ENCODE results near the gene DUSP10. TPM values are rescaled to one million over a fixed set of nuclear protein-coding genes. Genes with fewer than 3 reads are reported as not detected.

Gene DUSP10
- total and polyA plus RNA-seq, 2 of the 13 experiments (the other 11 are each of a cell fraction or from before 2014, with no cell fraction given), result 2.1 to 4.4 TPM

DNA sequence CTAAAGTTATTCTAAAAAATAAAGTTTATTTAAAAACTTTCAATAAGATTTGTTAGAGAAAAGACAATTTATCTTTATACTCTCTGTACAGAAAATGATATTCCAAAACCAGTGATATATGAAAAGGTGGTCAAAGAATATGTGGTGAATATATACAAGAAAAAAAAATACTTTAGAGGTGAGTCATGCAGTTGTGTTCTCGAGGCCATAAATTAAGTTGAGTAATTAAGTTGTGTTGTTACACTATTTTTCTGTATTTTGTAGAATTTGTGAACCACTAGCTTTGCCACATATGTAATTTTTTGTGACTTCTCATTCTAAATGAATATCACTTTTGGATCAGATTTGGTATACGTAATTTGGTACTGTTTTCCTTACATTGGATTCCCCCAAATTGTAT is 23.6 kb upstream of the DUSP10 start:
- DNase-seq (ENCODE audit: low spot score) (no peak), ATAC-seq (no peak), FAIRE-seq (no peak)
- Histone ChIP-seq H3K36me3 (replicated peaks in 1 of 2; ENCODE audit: control insufficient read depth in 1 of 2, insufficient read depth in 2 of 2, low read length in 2 of 2) (no peaks in the 10 kb centered on the region), H3K27me3 (ENCODE audit: control insufficient read depth in 1 of 2, insufficient read depth in 2 of 2, low read length in 2 of 2) (no peaks in the 10 kb centered on the region), H3K4me3 (replicated peaks in 1 of 3; ENCODE audit: insufficient read depth in 1 of 3, low read depth in 2 of 3, low read length in 3 of 3) (no peak overlapping the region), H3K9ac (ENCODE audit: insufficient read depth, low read depth, low read length) (no peak overlapping the region), H3K4me1 (ENCODE audit: insufficient read depth, low read length) (0 out of 2 replicates have a peak, but pooled peaks cover 8% of the 10 kb centered on the region), H3K79me2 (ENCODE audit: insufficient read depth, low read length) (no peaks in the 10 kb centered on the region), H2AFZ (ENCODE audit: low read length) (no peak overlapping the region), H3K4me2 (ENCODE audit: low read depth, low read length) (no peak overlapping the region), H3K27ac (ENCODE audit: extremely low read length, insufficient read depth, low read length) (no peak overlapping the region), H4K20me1 (ENCODE audit: insufficient read depth, low read length) (no peaks in the 10 kb centered on the region), H3K9me3 (ENCODE audit: low read length) (no peaks in the 10 kb centered on the region)
- CTCF ChIA-PET (ENCODE audit: low intra/inter-chr PET ratio, low total read pairs), result no interaction called here
- BruUV-seq (replicated peaks), result no TSS peak
- 0% methylated on average over 2 of the region's 2 CpGs for WGBS (ENCODE audit: low lambda C conversion rate)
- intact Hi-C loops (cut with micrococcal nuclease; ENCODE audit: unreplicated experiment) (no loop called here), in situ Hi-C loops (cut with HindIII; ENCODE audit: extremely low pct_ligation_motif_present, low pct_unique_long_range_greater_than_20kb) (no loop called here)
- TF ChIP-seq ZNF503 (CRISPR knock-in tag; IDR thresholded peaks at IDR 0.05) (no peak), FOXA1 (IDR thresholded peaks at IDR 0.05) (no peak), FOXA1 (CRISPR knock-in tag; IDR thresholded peaks at IDR 0.05) (no peak), KDM4B (CRISPR knock-in tag; IDR thresholded peaks at IDR 0.05) (no peak), SNRNP70 (IDR thresholded peaks at IDR 0.05; ENCODE audit: low read depth, low read length) (no peak), ZBTB38 (CRISPR knock-in tag; IDR thresholded peaks at IDR 0.05) (no peak), ZNF569 (CRISPR knock-in tag; IDR thresholded peaks at IDR 0.05; ENCODE audit: borderline replicate concordance) (no peak), IKZF1 (IDR thresholded peaks at IDR 0.05) (no peak)
- TF ChIP-seq, protein P1, sequence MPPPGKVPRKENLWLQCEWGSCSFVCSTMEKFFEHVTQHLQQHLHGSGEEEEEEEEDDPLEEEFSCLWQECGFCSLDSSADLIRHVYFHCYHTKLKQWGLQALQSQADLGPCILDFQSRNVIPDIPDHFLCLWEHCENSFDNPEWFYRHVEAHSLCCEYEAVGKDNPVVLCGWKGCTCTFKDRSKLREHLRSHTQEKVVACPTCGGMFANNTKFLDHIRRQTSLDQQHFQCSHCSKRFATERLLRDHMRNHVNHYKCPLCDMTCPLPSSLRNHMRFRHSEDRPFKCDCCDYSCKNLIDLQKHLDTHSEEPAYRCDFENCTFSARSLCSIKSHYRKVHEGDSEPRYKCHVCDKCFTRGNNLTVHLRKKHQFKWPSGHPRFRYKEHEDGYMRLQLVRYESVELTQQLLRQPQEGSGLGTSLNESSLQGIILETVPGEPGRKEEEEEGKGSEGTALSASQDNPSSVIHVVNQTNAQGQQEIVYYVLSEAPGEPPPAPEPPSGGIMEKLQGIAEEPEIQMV (CRISPR knock-in tag; IDR thresholded peaks at IDR 0.05; ENCODE audit: low read depth), result no peak
- POLR2A ChIA-PET, result no interaction called here
